CD4-positive, alpha-beta T cell treated with Interleukin-10 for 1 hour (primary cell): Measurements from ENCODE around the gene TSPO2.

Experiments used
- DNase-seq: peaks from one replicate; pipeline ENCODE4 v3.0.0-alpha.2; 2020

Gene TSPO2

GRCh38 chr6:41053041-41053440 is 10.8 kb downstream of the TSPO2 start, which contains the start of gene APOBEC2:
TSS of gene APOBEC2 (plus strand) at chr6:41053202. CDS start at chr6:41053348, 146 bp downstream.
- DNase-seq: no peak

- DNase-seq: no peak
Measured at GRCh38 chr6:41054511-41054910, 12.2 kb downstream of the TSPO2 start.

GRCh38 chr6:41055149-41055548 is 12.9 kb downstream of the TSPO2 start:
- no peak for DNase-seq

GRCh38 chr6:41056768-41057490 is 14.7 kb downstream of the TSPO2 start:
- DNase-seq: no peak

- no peak for DNase-seq
Measured at GRCh38 chr6:41058783-41059181, 16.5 kb downstream of the TSPO2 start.

GRCh38 chr6:41059556-41059955 is 17.3 kb downstream of the TSPO2 start:
- no peak for DNase-seq

GRCh38 chr6:41061196-41061726 is 19.0 kb downstream of the TSPO2 start:
- DNase-seq: no peak

- no peak for DNase-seq
Measured at GRCh38 chr6:41062056-41062455, 19.8 kb downstream of the TSPO2 start.

GRCh38 chr6:41063884-41064285 is 21.6 kb downstream of the TSPO2 start:
- no peak for DNase-seq

GRCh38 chr6:41064841-41065240 is 22.6 kb downstream of the TSPO2 start:
- no peak for DNase-seq

GRCh38 chr6:41065550-41066026 is 23.3 kb downstream of the TSPO2 start:
- no peak for DNase-seq

GRCh38 chr6:41066867-41067304 is 24.6 kb downstream of the TSPO2 start:
- DNase-seq: peak; percentile 68

- DNase-seq: no peak
Measured at GRCh38 chr6:41071501-41071922, 29.2 kb downstream of the TSPO2 start.

GRCh38 chr6:41071923-41072835 is 29.9 kb downstream of the TSPO2 start, which contains the start of gene OARD1:
TSS of gene OARD1 (minus strand) at chr6:41072356. CDS start at chr6:41071634, 722 bp downstream.
- DNase-seq: peak; percentile 100

- DNase-seq: no peak
Measured at GRCh38 chr6:41072836-41073202, 30.6 kb downstream of the TSPO2 start, which contains the start of gene NFYA. TSS of gene NFYA (plus strand) at chr6:41072974. CDS start at chr6:41079090, 6,116 bp downstream.

- DNase-seq: peak; percentile 90
Measured at GRCh38 chr6:41073203-41073967, 31.1 kb downstream of the TSPO2 start.

- DNase-seq: peak; percentile 67
Measured at GRCh38 chr6:41073968-41074691, 31.9 kb downstream of the TSPO2 start.

- DNase-seq: no peak
Measured at GRCh38 chr6:41074692-41075436, 32.6 kb downstream of the TSPO2 start.

- no peak for DNase-seq
Measured at GRCh38 chr6:41075651-41076626, 33.7 kb downstream of the TSPO2 start.

- no peak for DNase-seq
Measured at GRCh38 chr6:41077536-41077935, 35.3 kb downstream of the TSPO2 start.
